K562 (cell line): ENCODE results near the gene LAMA3. TPM values are rescaled to one million over a fixed set of nuclear protein-coding genes. Genes with fewer than 3 reads are reported as not detected.

Experiments used
- ATAC-seq: fragments of 200-7000 bp; cut with Tn5 transposase; 3 replicates; pipeline ENCODE4 v1.9.1; 2020; ENCODE audit warnings: moderate library complexity
- BruUV-seq: library from RNA; stranded (reverse); fragments of 400-500 nt; replicated peaks from 2 replicates; lab custom pipeline; 2021; lab: Mats Ljungman, UMichigan
- CTCF ChIA-PET: fragments of 300-600 bp; formaldehyde crosslinking; extraction: SDS; loops from one replicate; lab custom pipeline; 2021; ENCODE audit warnings: low intra/inter-chr PET ratio; lab: Yijun Ruan, JAX
- POLR2A ChIA-PET: fragments of 300-600, 350-650 bp; sonication (Branson Sonifier 250); formaldehyde crosslinking; extraction: SDS; loops from one replicate; lab custom pipeline; 2021; ENCODE audit warnings: antibody characterized with exemption, inconsistent platforms; lab: Yijun Ruan, JAX
- DNase-seq, 4 experiments: peaks; one replicate each; pipeline versions ENCODE4 v3.0.0 to v3.0.0-alpha.2; 2011 to 2018; ENCODE audit warnings: low spot score in 3 of 4, mixed read lengths in 3 of 4; ENCODE audit errors: extremely low read depth in 1 of 4
- FAIRE-seq: peaks from 2 replicates; lab custom pipeline; 2011; peaks lifted over from hg19 to GRCh38; lab: Jason Lieb, UNC
- H2AFZ ChIP-seq: 2 replicates; pipeline ENCODE4 v1.6.0; 2011; ENCODE audit warnings: low read depth, low read length, control low read depth, inconsistent platforms
- H3K27ac ChIP-seq: fragments of 200-600 bp; 3 replicates; pipeline ENCODE4 v1.8.0; 2011; ENCODE audit warnings: low read depth, mild to moderate bottlenecking, control low read depth, inconsistent platforms, low read length, moderate library complexity, mixed read lengths; ENCODE audit errors: extremely low read depth
- H3K27me3 ChIP-seq, 2 experiments: fragments of 300-600 bp in 1 of 2; 2 replicates in 1 of 2; 3 replicates in 1 of 2; pipeline versions ENCODE4 v1.6.0 to v1.8.0; 2011; ENCODE audit warnings: inconsistent platforms in 2 of 2, low read length in 2 of 2, mild to moderate bottlenecking in 1 of 2, mixed read lengths in 1 of 2, moderate library complexity in 1 of 2; ENCODE audit not compliant: control insufficient read depth in 2 of 2, insufficient read depth in 2 of 2
- H3K36me3 ChIP-seq: fragments of 300-600 bp; 3 replicates; pipeline ENCODE4 v1.8.0; 2011; ENCODE audit warnings: mild to moderate bottlenecking, low read length, inconsistent platforms; ENCODE audit not compliant: control insufficient read depth, insufficient read depth
- H3K4me1 ChIP-seq, 2 experiments: fragments of 200-600 bp in 1 of 2; replicated peaks in 1 of 2; 2 replicates in 1 of 2; 3 replicates in 1 of 2; pipeline versions ENCODE4 v1.5.1 to v1.8.0; 2011; ENCODE audit warnings: inconsistent platforms in 2 of 2, low read length in 2 of 2, mild to moderate bottlenecking in 1 of 2, mixed read lengths in 1 of 2, moderate library complexity in 1 of 2; ENCODE audit not compliant: control insufficient read depth in 2 of 2, insufficient read depth in 2 of 2
- H3K4me2 ChIP-seq: 2 replicates; pipeline ENCODE4 v1.6.1; 2011; ENCODE audit warnings: low read length, control low read depth, inconsistent platforms, mixed read lengths; ENCODE audit not compliant: insufficient read depth
- H3K4me3 ChIP-seq: fragments of 200-600 bp; sonication (generic), shearing (Covaris generic); 2 replicates; pipeline ENCODE4 v1.5.1; 2016; ENCODE audit warnings: control low read depth, inconsistent platforms
- H3K79me2 ChIP-seq: fragments of 200-600 bp; 3 replicates; pipeline ENCODE4 v1.8.0; 2011; ENCODE audit warnings: low read length, inconsistent platforms; ENCODE audit not compliant: control insufficient read depth, insufficient read depth
- H3K9ac ChIP-seq, 2 experiments: 2 replicates each; pipeline versions ENCODE4 v1.6.0 to v1.6.1; 2011; ENCODE audit warnings: low read depth in 2 of 2, low read length in 2 of 2, control low read depth in 1 of 2, inconsistent platforms in 1 of 2, mild to moderate bottlenecking in 1 of 2, mixed read lengths in 1 of 2; ENCODE audit not compliant: insufficient read depth in 1 of 2
- H3K9me1 ChIP-seq: one replicate; pipeline ENCODE4 v1.6.0; 2011; ENCODE audit warnings: inconsistent platforms, mild to moderate bottlenecking, low read length, moderate library complexity; ENCODE audit not compliant: control insufficient read depth, insufficient read depth
- H3K9me3 ChIP-seq: replicated peaks from 2 replicates; pipeline ENCODE4 v1.5.1; 2011; ENCODE audit warnings: low read depth, low read length, inconsistent platforms; ENCODE audit not compliant: control insufficient read depth, insufficient read depth
- H4K20me1 ChIP-seq: replicated peaks from 2 replicates; pipeline ENCODE4 v1.6.1; 2011; ENCODE audit warnings: low read length, inconsistent platforms, mixed read lengths; ENCODE audit not compliant: control insufficient read depth, insufficient read depth
- ATF3 ChIP-seq, 2 experiments: fragments of 450-650 bp in 1 of 2; sonication (generic) in 1 of 2; formaldehyde crosslinking in 1 of 2; IDR thresholded peaks in 1 of 2; conservative IDR thresholded peaks in 1 of 2; 2 replicates each; pipeline versions ENCODE4 v1.6.1 to v1.8.1; 2016 to 2023; ENCODE audit warnings: mild to moderate bottlenecking in 2 of 2, moderate library complexity in 2 of 2, inconsistent platforms in 1 of 2, missing genetic modification reagents in 1 of 2
- CEBPB ChIP-seq: fragments of 450-650 bp; IDR thresholded peaks from 2 replicates; pipeline ENCODE4 v1.6.1; 2016; ENCODE audit warnings: missing genetic modification characterization, missing compliant biosample characterization
- CEBPG ChIP-seq, 3 experiments: fragments of 200-800 bp in 1 of 3; sonication (Bioruptor generic) in 1 of 3; sonication (generic) in 1 of 3; formaldehyde crosslinking in 1 of 3; IDR thresholded peaks in 2 of 3; conservative IDR thresholded peaks in 1 of 3; 2 replicates each; pipeline versions ENCODE4 v1.6.1 to v1.8.0; 2016 to 2022; ENCODE audit warnings: missing compliant biosample characterization in 2 of 3, missing genetic modification characterization in 2 of 3, mild to moderate bottlenecking in 1 of 3, missing genetic modification reagents in 1 of 3
- ELF4 ChIP-seq: fragments of 450-650 bp; formaldehyde crosslinking; IDR thresholded peaks from 2 replicates; pipeline ENCODE4 v1.4.0; 2022; ENCODE audit warnings: missing genetic modification characterization
- USF2 ChIP-seq: sonication (generic); formaldehyde crosslinking; IDR thresholded peaks from 2 replicates; pipeline ENCODE4 v1.5.0; 2020; ENCODE audit warnings: missing genetic modification reagents
- ZNF384 ChIP-seq: IDR thresholded peaks from 2 replicates; pipeline ENCODE4 v1.6.1; 2012; ENCODE audit warnings: low read depth, low read length, improper control_type of control experiment
- ZSCAN32 ChIP-seq: fragments of 450-650 bp; formaldehyde crosslinking; IDR thresholded peaks from 2 replicates; pipeline ENCODE4 v1.4.0; 2020; ENCODE audit warnings: mild to moderate bottlenecking, moderate library complexity
- WGBS: fragments of 100-300 bp; shearing (Covaris generic); methylation state at CpG from one replicate; pipeline ENCODE4 v1.1.6; 2016; ENCODE audit warnings: low coverage, mixed read lengths; ENCODE audit not compliant: insufficient coverage; ENCODE audit errors: missing lambda C conversion rate; 5-methylcytosine and 5-hydroxymethylcytosine counted together
- in situ Hi-C: fragments of 300-500 bp; cut with MboI; formaldehyde crosslinking; loops from 4 replicates; pipeline ENCODE4 v1.15.0; 2018; ENCODE audit warnings: inconsistent platforms, mixed read lengths
- intact Hi-C: fragments of 100-400 bp; cut with micrococcal nuclease; formaldehyde crosslinking; loops from 2 replicates; pipeline ENCODE4 v1.14.2; 2022
- polyA plus RNA-seq, 8 experiments: library from polyadenylated mRNA; depleted of rRNA in 4 of 8; stranded (reverse) in 5 of 8; unstranded in 3 of 8; fragments of >200 nt; fragmentation: Nextera tagmentation in 2 of 8; fragmentation: Illumina TruSeq in 1 of 8; extraction: Ambion mirVana in 2 of 8; extraction: Trizol in 1 of 8; gene quantifications; 2 replicates each; pipeline versions ENCODE4 v1.2.1 to v1.2.3, GENCODE V29; 2011 to 2014; ENCODE audit warnings: inconsistent platforms in 1 of 8, missing spikeins in 1 of 8
- total RNA-seq, 7 experiments: library from RNA; depleted of rRNA in 6 of 7; stranded (reverse); fragments of >200 nt in 6 of 7; fragmentation: Illumina TruSeq in 2 of 7; extraction: Trizol in 2 of 7; gene quantifications; 2 replicates each; pipeline versions ENCODE4 v1.2.1 to v1.2.3, GENCODE V29; 2011 to 2021; ENCODE audit warnings: low replicate concordance in 1 of 7

The LAMA3 gene
- total and polyA plus RNA-seq, 9 of the 15 experiments (the other 6 are each of a cell fraction or from before 2014, with no cell fraction given) = 0.07 TPM; not detected in 8

- peaks cover 3% of the 10 kb centered on the region; the same call in 1 of the 2 replicates for H4K20me1 ChIP-seq
- FAIRE-seq (no peak), ATAC-seq (no peak), DNase-seq (no peak)
- POLR2A ChIA-PET = interaction anchor here (1.2 kb wide), 1 partner anchor 14 kb away, joined by 3 read pairs; no protein-coding TSS in a partner anchor
- TF ChIP-seq ZNF384 (no peak), CEBPB (tag) (peak; percentile 52), ELF4 (CRISPR knock-in tag) (no peak), ZSCAN32 (peak; percentile 19; the same call in 1 of the 2 replicates), CEBPG (CRISPR knock-in tag; IDR thresholded peaks at IDR 0.05) (no peak), CEBPG (tag; conservative IDR thresholded peaks at IDR 0.05 in 1 of 2, IDR thresholded peaks at IDR 0.05 in 1 of 2) (peak; percentile 43 to 60; a peak in 2 of 4 replicates), USF2 (CRISPR knock-in tag) (0 out of 2 replicates have a peak, but pooled peaks have one; percentile 8), ATF3 (IDR thresholded peaks at IDR 0.05) (peak; percentile 54), ATF3 (CRISPR knock-in tag; conservative IDR thresholded peaks at IDR 0.05) (no peak)
- no peak overlapping the region for H3K4me2 ChIP-seq
- 0% methylated on average over 7 of the region's 7 CpGs for WGBS
- H3K4me3 ChIP-seq = no peak overlapping the region
- H3K27me3 ChIP-seq = peaks cover 17 to 44% of the 10 kb centered on the region in 2 experiments
- H3K4me1 ChIP-seq = no peaks in the 10 kb centered on the region
- H3K9me3 ChIP-seq = no peaks in the 10 kb centered on the region
- CTCF ChIA-PET = no interaction called here
- H3K79me2 ChIP-seq = no peaks in the 10 kb centered on the region
- no peak overlapping the region for H2AFZ ChIP-seq
- in situ Hi-C loops (no loop called here), intact Hi-C loops (no loop called here)
- no peaks in the 10 kb centered on the region for H3K9me1 ChIP-seq
- H3K36me3 ChIP-seq = no peaks in the 10 kb centered on the region
- no peak overlapping the region for H3K27ac ChIP-seq
- no TSS peak for BruUV-seq
- no peak overlapping the region for H3K9ac ChIP-seq
Observed at GRCh38 chr18:23733895-23734294, 44.6 kb downstream of the LAMA3 start.
